Measurements from ENCODE around the gene MOBP. TPM values are rescaled to one million over a fixed set of nuclear protein-coding genes. Genes with fewer than 3 reads are reported as not detected.

The MOBP gene
- total and polyA plus RNA-seq, 2 of the 4 experiments (the other 2 are of a cell fraction) = not detected

DNA sequence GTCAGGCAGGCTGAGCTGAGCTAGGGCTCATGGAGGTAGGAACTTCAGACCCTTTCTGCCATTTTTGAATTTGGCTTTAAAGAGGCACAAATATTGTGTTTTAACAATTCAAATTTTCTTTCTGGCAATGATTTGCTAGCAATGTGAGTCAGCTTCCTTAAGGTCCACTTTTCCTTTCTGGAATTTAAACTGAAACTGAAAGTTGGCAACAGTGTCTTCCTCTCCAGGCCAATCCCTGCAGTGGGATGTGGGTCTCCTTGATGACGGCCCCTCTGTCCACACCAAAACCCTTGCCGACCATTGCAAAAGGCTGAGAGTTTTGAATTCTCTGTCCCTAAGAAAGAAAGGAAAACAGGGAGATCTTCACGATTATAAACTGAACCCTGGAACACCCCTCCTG is 33.8 kb upstream of the MOBP start:
- Histone ChIP-seq H4K8ac (ENCODE audit: low read depth in 2 of 2, low read length in 2 of 2) (peak overlapping the region; percentile 70 to 86; a peak in 3 of 4 replicates), H3K14ac (replicated peaks; ENCODE audit: low read depth, low read length) (peak overlapping the region; percentile 85), H4K5ac (ENCODE audit: low read depth, low read length) (peak overlapping the region; percentile 94), H3K27ac (ENCODE audit: insufficient read depth, low read length) (no peak overlapping the region), H3K4me2 (ENCODE audit: low read depth, low read length) (peak overlapping the region; percentile 57), H4K20me1 (ENCODE audit: insufficient read depth, low read length) (no peaks in the 10 kb centered on the region), H2BK20ac (ENCODE audit: low read depth, low read length) (no peak overlapping the region; the same call in 1 of the 2 replicates), H3K4ac (ENCODE audit: low read depth, low read length) (peak overlapping the region; percentile 60), H2BK120ac (ENCODE audit: low read depth, low read length) (peak overlapping the region; percentile 68), H3K4me3 (ENCODE audit: insufficient read depth, low read depth, low read length) (no peak overlapping the region), H3K9ac (ENCODE audit: low read depth, low read length) (no peak overlapping the region; the same call in 1 of the 2 replicates), H3K36me3 (ENCODE audit: control insufficient read depth, insufficient read depth, low read length) (no peaks in the 10 kb centered on the region), H2AK9ac (replicated peaks; ENCODE audit: low read depth, low read length, poor library complexity) (peak overlapping the region; percentile 95), H2AK5ac (ENCODE audit: low read depth, low read length) (peak overlapping the region; percentile 36; the same call in 1 of the 2 replicates), H3K18ac (ENCODE audit: low read depth, low read length) (peak overlapping the region; percentile 77), H3K9me1 (ENCODE audit: insufficient read depth, low read length) (peaks cover 4% of the 10 kb centered on the region; the same call in 1 of the 2 replicates), H3K4me1 (ENCODE audit: control insufficient read depth, insufficient read depth, low read length) (peaks cover 5% of the 10 kb centered on the region), H2BK15ac (ENCODE audit: low read depth, low read length) (no peak overlapping the region; the same call in 2 of the 3 replicates), H3K23ac (ENCODE audit: low read depth, low read length) (no peak overlapping the region), H3K79me1 (ENCODE audit: low read depth in 1 of 2, low read length in 2 of 2) (no peaks in the 10 kb centered on the region), H2AFZ (replicated peaks; ENCODE audit: low read length, poor library complexity) (peak overlapping the region; percentile 93), H3K56ac (ENCODE audit: extremely low read depth, insufficient read depth, low read length) (no peak overlapping the region), H3K27me3 (ENCODE audit: control insufficient read depth, insufficient read depth, low read length) (no peaks in the 10 kb centered on the region), H4K91ac (ENCODE audit: insufficient read depth, low read depth, low read length) (peak overlapping the region; percentile 48; the same call in 1 of the 2 replicates), H3K9me3 (ENCODE audit: control insufficient read depth, insufficient read depth, low read length) (no peaks in the 10 kb centered on the region), H2BK5ac (ENCODE audit: low read depth, low read length, poor library complexity, severe bottlenecking) (peak overlapping the region; percentile 45)
- CTCF ChIA-PET = interaction anchor here (1.2 kb wide), 1 partner anchor 14 kb away, joined by 3 read pairs; no protein-coding TSS in a partner anchor
- intact Hi-C loops (cut with micrococcal nuclease) (no loop called here), dilution Hi-C loops (cut with HindIII; ENCODE audit: low sequenced_read_pairs, unreplicated experiment) (no loop called here), in situ Hi-C loops (cut with MboI; ENCODE audit: low sequenced_read_pairs) (no loop called here)
- DNase-seq (peak; percentile 67), ATAC-seq (ENCODE audit: low read depth) (peak; percentile 69)
- TF ChIP-seq POLR2A (IDR thresholded peaks at IDR 0.05; ENCODE audit: low read depth, low read length) (no peak), FOS (IDR thresholded peaks at IDR 0.05; ENCODE audit: low read depth, low read length) (no peak), CEBPB (IDR thresholded peaks at IDR 0.05; ENCODE audit: low read depth, low read length) (no peak), RCOR1 (IDR thresholded peaks at IDR 0.05; ENCODE audit: insufficient replicate concordance, low read length) (no peak), ELK1 (IDR thresholded peaks at IDR 0.05; ENCODE audit: borderline replicate concordance, low read depth, low read length) (no peak), RAD21 (IDR thresholded peaks at IDR 0.05; ENCODE audit: low read length) (no peak), SMC3 (IDR thresholded peaks at IDR 0.05; ENCODE audit: low read depth, low read length) (no peak), USF2 (IDR thresholded peaks at IDR 0.05; ENCODE audit: low read depth, low read length) (no peak), BHLHE40 (IDR thresholded peaks at IDR 0.05; ENCODE audit: low read depth, low read length) (no peak), MAZ (IDR thresholded peaks at IDR 0.05; ENCODE audit: borderline replicate concordance, low read depth, low read length) (no peak), MXI1 (IDR thresholded peaks at IDR 0.05; ENCODE audit: borderline replicate concordance, low read depth, low read length) (no peak), RFX5 (IDR thresholded peaks at IDR 0.05; ENCODE audit: low read depth, low read length) (no peak), MAFK (IDR thresholded peaks at IDR 0.05; ENCODE audit: low read depth, low read length) (no peak), CHD1 (IDR thresholded peaks at IDR 0.05; ENCODE audit: low read depth, low read length) (no peak), NFE2L2 (IDR thresholded peaks at IDR 0.05; ENCODE audit: low read depth, low read length) (no peak)
- TF ChIP-seq, protein P1, sequence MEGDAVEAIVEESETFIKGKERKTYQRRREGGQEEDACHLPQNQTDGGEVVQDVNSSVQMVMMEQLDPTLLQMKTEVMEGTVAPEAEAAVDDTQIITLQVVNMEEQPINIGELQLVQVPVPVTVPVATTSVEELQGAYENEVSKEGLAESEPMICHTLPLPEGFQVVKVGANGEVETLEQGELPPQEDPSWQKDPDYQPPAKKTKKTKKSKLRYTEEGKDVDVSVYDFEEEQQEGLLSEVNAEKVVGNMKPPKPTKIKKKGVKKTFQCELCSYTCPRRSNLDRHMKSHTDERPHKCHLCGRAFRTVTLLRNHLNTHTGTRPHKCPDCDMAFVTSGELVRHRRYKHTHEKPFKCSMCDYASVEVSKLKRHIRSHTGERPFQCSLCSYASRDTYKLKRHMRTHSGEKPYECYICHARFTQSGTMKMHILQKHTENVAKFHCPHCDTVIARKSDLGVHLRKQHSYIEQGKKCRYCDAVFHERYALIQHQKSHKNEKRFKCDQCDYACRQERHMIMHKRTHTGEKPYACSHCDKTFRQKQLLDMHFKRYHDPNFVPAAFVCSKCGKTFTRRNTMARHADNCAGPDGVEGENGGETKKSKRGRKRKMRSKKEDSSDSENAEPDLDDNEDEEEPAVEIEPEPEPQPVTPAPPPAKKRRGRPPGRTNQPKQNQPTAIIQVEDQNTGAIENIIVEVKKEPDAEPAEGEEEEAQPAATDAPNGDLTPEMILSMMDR (conservative IDR thresholded peaks at IDR 0.05; ENCODE audit: low read depth, low read length) = no peak
- no CpG with 5 or more reads among the region's 3 CpGs for WGBS, 2 experiments (ENCODE audit: extremely low coverage in 2 of 2, insufficient read length in 1 of 2)
- BruUV-seq (replicated peaks) = no TSS peak
- POLR2A ChIA-PET (ENCODE audit: unreplicated experiment) = no interaction called here
